Trophoblast cell (in vitro differentiated cells and primary cell): ENCODE measurements around the gene CUBN.
A peak's percentile ranks its signal among the peaks of the same experiment; 100 is the strongest.
"Not testable (repeated sequence)": the region's sequence is repeated elsewhere in the genome, so short reads cannot be mapped to it uniquely, and the experiment has no call there.

Experiments used
- DNase-seq, 2 donors: peaks; one replicate each; pipeline ENCODE4 v3.0.0-alpha.2; 2016
- H2AFZ ChIP-seq: 2 replicates; pipeline ENCODE4 v1.6.1; 2013; ENCODE audit warnings: low read length, moderate library complexity, mild to moderate bottlenecking; ENCODE audit not compliant: insufficient read depth, poor library complexity
- H2AK5ac ChIP-seq: 2 replicates; pipeline ENCODE4 v1.6.1; 2013; ENCODE audit warnings: mild to moderate bottlenecking, low read length
- H2BK120ac ChIP-seq: 2 replicates; pipeline ENCODE4 v1.6.1; 2013; ENCODE audit warnings: low read length, mild to moderate bottlenecking, moderate library complexity; ENCODE audit not compliant: insufficient read depth, poor library complexity
- H2BK12ac ChIP-seq: 2 replicates; pipeline ENCODE4 v1.6.1; 2013; ENCODE audit warnings: mild to moderate bottlenecking, low read length, moderate library complexity
- H2BK5ac ChIP-seq: 2 replicates; pipeline ENCODE4 v1.6.1; 2013; ENCODE audit warnings: low read length, low read depth, moderate library complexity, mild to moderate bottlenecking; ENCODE audit not compliant: poor library complexity
- H3K14ac ChIP-seq: 2 replicates; pipeline ENCODE4 v1.6.1; 2013; ENCODE audit warnings: mild to moderate bottlenecking, low read length
- H3K18ac ChIP-seq: 2 replicates; pipeline ENCODE4 v1.6.1; 2013; ENCODE audit warnings: mild to moderate bottlenecking, low read length
- H3K23ac ChIP-seq: 2 replicates; pipeline ENCODE4 v1.6.1; 2013; ENCODE audit warnings: low read length
- H3K27ac ChIP-seq: 2 replicates; pipeline ENCODE4 v1.5.1; 2013; ENCODE audit warnings: low read depth, mild to moderate bottlenecking, inconsistent platforms, low read length, moderate library complexity
- H3K27me3 ChIP-seq: 2 replicates; pipeline ENCODE4 v1.6.1; 2013; ENCODE audit warnings: inconsistent platforms, mild to moderate bottlenecking, low read length, moderate library complexity; ENCODE audit not compliant: insufficient read depth
- H3K36me3 ChIP-seq, 2 experiments: 1 replicate in 1 of 2; 2 replicates in 1 of 2; pipeline ENCODE4 v1.6.1; 2013; ENCODE audit warnings: low read length in 2 of 2, mild to moderate bottlenecking in 2 of 2, moderate library complexity in 1 of 2; ENCODE audit not compliant: insufficient read depth in 2 of 2, control insufficient read depth in 1 of 2
- H3K4ac ChIP-seq: 2 replicates; pipeline ENCODE4 v1.6.1; 2013; ENCODE audit warnings: low read depth, mild to moderate bottlenecking, low read length, moderate library complexity
- H3K4me1 ChIP-seq, 2 experiments: 1 replicate in 1 of 2; 2 replicates in 1 of 2; pipeline ENCODE4 v1.6.1; 2013; ENCODE audit warnings: low read length in 2 of 2, mild to moderate bottlenecking in 2 of 2, moderate library complexity in 1 of 2; ENCODE audit not compliant: insufficient read depth in 2 of 2, control insufficient read depth in 1 of 2
- H3K4me2 ChIP-seq: 2 replicates; pipeline ENCODE4 v1.6.1; 2013; ENCODE audit warnings: inconsistent platforms, mild to moderate bottlenecking, low read length, moderate library complexity
- H3K4me3 ChIP-seq: 2 replicates; pipeline ENCODE4 v1.5.1; 2013; ENCODE audit warnings: mild to moderate bottlenecking, low read depth, low read length, inconsistent platforms
- H3K79me1 ChIP-seq: one replicate; pipeline ENCODE4 v1.6.1; 2013; ENCODE audit warnings: low read length
- H3K79me2 ChIP-seq: 2 replicates; pipeline ENCODE4 v1.6.1; 2013; ENCODE audit warnings: low read length, mild to moderate bottlenecking; ENCODE audit not compliant: control insufficient read depth, insufficient read depth, poor library complexity
- H3K9ac ChIP-seq: 2 replicates; pipeline ENCODE4 v1.6.1; 2013; ENCODE audit warnings: mild to moderate bottlenecking, low read length
- H3K9me3 ChIP-seq: 2 replicates; pipeline ENCODE4 v1.6.1; 2013; ENCODE audit warnings: low read depth, mild to moderate bottlenecking, control low read depth, inconsistent platforms, low read length; ENCODE audit not compliant: insufficient read depth
- H4K12ac ChIP-seq: 2 replicates; pipeline ENCODE4 v1.6.1; 2013; ENCODE audit warnings: low read depth, mild to moderate bottlenecking, low read length, moderate library complexity
- H4K8ac ChIP-seq: 2 replicates; pipeline ENCODE4 v1.6.1; 2013; ENCODE audit warnings: low read depth, mild to moderate bottlenecking, low read length, moderate library complexity
- H4K91ac ChIP-seq: one replicate; pipeline ENCODE4 v1.6.1; 2013; ENCODE audit warnings: low read depth, mild to moderate bottlenecking, low read length, moderate library complexity
- WGBS: extraction: QIAGEN DNeasy Blood & Tissue Kit; methylation state at CpG from one replicate; pipeline ENCODE4 v1.1.7; 2013; ENCODE audit warnings: missing lambda C conversion rate; ENCODE audit not compliant: insufficient read length, insufficient coverage; ENCODE audit errors: extremely low coverage; 5-methylcytosine and 5-hydroxymethylcytosine counted together

The CUBN gene

GRCh38 chr10:17115683-17116082, 13.9 kb downstream of the CUBN start:
- H2AFZ ChIP-seq: no peak overlapping the region
- H3K27me3 ChIP-seq: no peaks in the 10 kb centered on the region
- no peak overlapping the region for H4K8ac ChIP-seq
- no peak overlapping the region for H2AK5ac ChIP-seq
- H3K79me2 ChIP-seq: no peaks in the 10 kb centered on the region
- H4K12ac ChIP-seq: no peak overlapping the region
- no peak overlapping the region for H2BK120ac ChIP-seq
- H3K27ac ChIP-seq: no peak overlapping the region
- H2BK5ac ChIP-seq: no peak overlapping the region
- H3K9me3 ChIP-seq: peaks cover 1% of the 10 kb centered on the region
- H3K4me3 ChIP-seq: no peak overlapping the region
- no peak overlapping the region for H3K14ac ChIP-seq
- H3K18ac ChIP-seq: no peak overlapping the region
- H3K79me1 ChIP-seq: peaks cover 1% of the 10 kb centered on the region
- H3K23ac ChIP-seq: no peak overlapping the region
- no peak for DNase-seq
- no peak overlapping the region for H3K4me2 ChIP-seq
- no peak overlapping the region for H3K4ac ChIP-seq
- H3K36me3 ChIP-seq: no peaks in the 10 kb centered on the region
- H3K4me1 ChIP-seq: peaks cover 5 to 7% of the 10 kb centered on the region in 2 experiments
- H3K9ac ChIP-seq: no peak overlapping the region
- no peak overlapping the region for H2BK12ac ChIP-seq
- H4K91ac ChIP-seq: no peak overlapping the region
- WGBS: no CpG with 5 or more reads among the region's 5 CpGs

- H3K4me2 ChIP-seq, H3K4me3 ChIP-seq, H3K9me3 ChIP-seq, H4K12ac ChIP-seq, H3K27me3 ChIP-seq, H3K14ac ChIP-seq, H3K23ac ChIP-seq, H3K79me1 ChIP-seq, H2BK5ac ChIP-seq, H3K4me1 ChIP-seq, H3K79me2 ChIP-seq, H3K36me3 ChIP-seq, DNase-seq, H3K9ac ChIP-seq, H2AFZ ChIP-seq, H2AK5ac ChIP-seq, H3K27ac ChIP-seq: not testable (repeated sequence)
- peak overlapping the region; percentile 10 for H2BK120ac ChIP-seq
- peak overlapping the region; percentile 50 for H4K8ac ChIP-seq
- peak overlapping the region; percentile 79 for H2BK12ac ChIP-seq
- peak overlapping the region; percentile 41 for H3K18ac ChIP-seq
- H3K4ac ChIP-seq: peak overlapping the region; percentile 21
- H4K91ac ChIP-seq: peak overlapping the region; percentile 32
- no CpG with 5 or more reads among the region's 13 CpGs for WGBS
Measured at GRCh38 chr10:17114878-17115444, 14.7 kb downstream of the CUBN start.

- Histone ChIP-seq H3K79me2 (no peaks in the 10 kb centered on the region), H2BK12ac (no peak overlapping the region), H3K18ac (no peak overlapping the region), H3K14ac (no peak overlapping the region), H2BK5ac (no peak overlapping the region), H4K12ac (no peak overlapping the region), H3K23ac (no peak overlapping the region), H3K36me3 (no peaks in the 10 kb centered on the region), H3K4me1 (peaks cover 5 to 7% of the 10 kb centered on the region in 2 experiments), H3K9me3 (peaks cover 2% of the 10 kb centered on the region), H4K8ac (no peak overlapping the region), H3K4me3 (no peak overlapping the region), H2AFZ (no peak overlapping the region), H3K27ac (no peak overlapping the region), H3K4me2 (no peak overlapping the region), H2AK5ac (no peak overlapping the region), H2BK120ac (no peak overlapping the region), H3K9ac (no peak overlapping the region), H3K79me1 (peaks cover 1% of the 10 kb centered on the region), H4K91ac (no peak overlapping the region), H3K27me3 (no peaks in the 10 kb centered on the region), H3K4ac (no peak overlapping the region)
- no peak for DNase-seq
- WGBS: no CpG with 5 or more reads among the region's 7 CpGs
Measured at GRCh38 chr10:17113889-17114540, 15.6 kb downstream of the CUBN start.

- H3K4me2 ChIP-seq: no peak overlapping the region
- H2AK5ac ChIP-seq: no peak overlapping the region
- H3K23ac ChIP-seq: no peak overlapping the region
- no CpG with 5 or more reads among the region's 4 CpGs for WGBS
- H3K4ac ChIP-seq: no peak overlapping the region
- H3K27me3 ChIP-seq: no peaks in the 10 kb centered on the region
- H3K4me3 ChIP-seq: no peak overlapping the region
- H2BK120ac ChIP-seq: no peak overlapping the region
- H3K4me1 ChIP-seq: peaks cover 5 to 7% of the 10 kb centered on the region in 2 experiments
- H2BK5ac ChIP-seq: no peak overlapping the region
- H3K9me3 ChIP-seq: peaks cover 2% of the 10 kb centered on the region
- no peak for DNase-seq
- H3K9ac ChIP-seq: no peak overlapping the region
- H4K12ac ChIP-seq: no peak overlapping the region
- H2BK12ac ChIP-seq: no peak overlapping the region
- no peak overlapping the region for H4K91ac ChIP-seq
- H3K18ac ChIP-seq: no peak overlapping the region
- no peak overlapping the region for H3K27ac ChIP-seq
- no peaks in the 10 kb centered on the region for H3K36me3 ChIP-seq
- no peak overlapping the region for H2AFZ ChIP-seq
- no peak overlapping the region for H4K8ac ChIP-seq
- no peaks in the 10 kb centered on the region for H3K79me2 ChIP-seq
- peaks cover 1% of the 10 kb centered on the region for H3K79me1 ChIP-seq
- no peak overlapping the region for H3K14ac ChIP-seq
Measured at GRCh38 chr10:17113346-17113745, 16.3 kb downstream of the CUBN start.
